OCI-LY7 (cell line): Measurements from ENCODE around the gene MKNK2.

ENCODE experiments used
- EZH2phosphoT487 ChIP-seq: fragments of 200-600 bp; sonication (generic); IDR thresholded peaks from 2 replicates; pipeline ENCODE4 v1.6.1; 2018; ENCODE audit warnings: low read depth, borderline replicate concordance, mild to moderate bottlenecking, mixed run types, antibody characterized with exemption, low read length, moderate library complexity, mixed read lengths
- TF ChIP-seq, protein P1 (sequence below): fragments of 200-600 bp; sonication (generic); conservative IDR thresholded peaks from 2 replicates; pipeline ENCODE4 v1.5.1; 2014; ENCODE audit warnings: mild to moderate bottlenecking, antibody characterized with exemption, low read length, moderate library complexity, mixed read lengths

DNA sequence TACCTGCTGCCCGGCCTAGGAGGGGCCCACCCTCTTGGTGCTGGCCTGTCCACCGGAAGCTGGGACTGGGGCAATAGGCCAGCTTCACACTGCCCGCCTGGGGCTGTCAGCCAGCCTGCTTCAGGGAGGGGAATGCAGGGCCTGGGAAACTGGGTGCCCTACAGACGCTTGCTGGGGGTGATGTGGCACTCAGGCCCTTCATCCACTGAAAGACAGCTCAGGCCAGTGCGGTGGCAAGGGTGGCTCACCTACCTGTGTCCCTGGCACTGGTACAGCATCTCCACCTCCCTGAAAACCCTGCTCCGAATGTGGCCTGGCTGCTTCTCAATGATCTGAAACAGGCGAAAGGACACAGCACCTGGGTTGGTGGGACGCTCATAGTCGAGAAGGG lies 7.8 kb downstream of the MKNK2 start:
- TF ChIP-seq, protein P1, sequence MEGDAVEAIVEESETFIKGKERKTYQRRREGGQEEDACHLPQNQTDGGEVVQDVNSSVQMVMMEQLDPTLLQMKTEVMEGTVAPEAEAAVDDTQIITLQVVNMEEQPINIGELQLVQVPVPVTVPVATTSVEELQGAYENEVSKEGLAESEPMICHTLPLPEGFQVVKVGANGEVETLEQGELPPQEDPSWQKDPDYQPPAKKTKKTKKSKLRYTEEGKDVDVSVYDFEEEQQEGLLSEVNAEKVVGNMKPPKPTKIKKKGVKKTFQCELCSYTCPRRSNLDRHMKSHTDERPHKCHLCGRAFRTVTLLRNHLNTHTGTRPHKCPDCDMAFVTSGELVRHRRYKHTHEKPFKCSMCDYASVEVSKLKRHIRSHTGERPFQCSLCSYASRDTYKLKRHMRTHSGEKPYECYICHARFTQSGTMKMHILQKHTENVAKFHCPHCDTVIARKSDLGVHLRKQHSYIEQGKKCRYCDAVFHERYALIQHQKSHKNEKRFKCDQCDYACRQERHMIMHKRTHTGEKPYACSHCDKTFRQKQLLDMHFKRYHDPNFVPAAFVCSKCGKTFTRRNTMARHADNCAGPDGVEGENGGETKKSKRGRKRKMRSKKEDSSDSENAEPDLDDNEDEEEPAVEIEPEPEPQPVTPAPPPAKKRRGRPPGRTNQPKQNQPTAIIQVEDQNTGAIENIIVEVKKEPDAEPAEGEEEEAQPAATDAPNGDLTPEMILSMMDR = no peak
- TF ChIP-seq EZH2phosphoT487 = no peak
